Esophagus muscularis mucosa (tissue), 4 donors: ENCODE data around the gene THAP12. TPM values are rescaled to one million over a fixed set of nuclear protein-coding genes. Genes with fewer than 3 reads are reported as not detected.

ENCODE experiments used
- DNase-seq: peaks from one replicate; pipeline ENCODE4 v3.0.0-alpha.2; 2017; ENCODE audit errors: extremely low spot score
- H3K27ac ChIP-seq, 4 donors: fragments of 200-600 bp; sonication (generic); replicated peaks in 1 of 4; 1 replicate in 3 of 4; 2 replicates in 1 of 4; pipeline ENCODE4 v1.5.1; 2016 to 2019; ENCODE audit warnings: mild to moderate bottlenecking in 1 of 4
- H3K27me3 ChIP-seq, 4 donors: fragments of 200-600 bp; sonication (generic); one replicate each; pipeline versions ENCODE4 v1.5.1 to v1.6.0; 2016 to 2019
- H3K36me3 ChIP-seq, 4 donors: fragments of 200-600 bp; sonication (generic); one replicate each; pipeline ENCODE4 v1.5.1; 2016 to 2019
- H3K4me1 ChIP-seq, 4 donors: fragments of 200-600 bp; sonication (generic); one replicate each; pipeline ENCODE4 v1.5.1; 2016 to 2019
- H3K4me3 ChIP-seq, 4 donors: fragments of 200-600 bp; sonication (generic); 1 replicate in 2 of 4; 2 replicates in 2 of 4; pipeline ENCODE4 v1.5.1; 2016 to 2019; ENCODE audit warnings: mild to moderate bottlenecking in 4 of 4, moderate library complexity in 1 of 4
- H3K9me3 ChIP-seq, 4 donors: fragments of 200-600 bp; sonication (generic); 1 replicate in 3 of 4; 2 replicates in 1 of 4; pipeline ENCODE4 v1.5.1; 2016 to 2019
- EP300 ChIP-seq: sonication (generic); formaldehyde crosslinking; IDR thresholded peaks from one replicate; pipeline ENCODE4 v1.6.1; 2017; ENCODE audit warnings: antibody characterized with exemption
- POLR2A ChIP-seq: fragments of 450-650 bp; IDR thresholded peaks from one replicate; pipeline ENCODE4 v1.6.1; 2017; ENCODE audit warnings: antibody characterized with exemption, moderate library complexity, mild to moderate bottlenecking, low read depth
- POLR2AphosphoS5 ChIP-seq, 2 donors: sonication (generic); formaldehyde crosslinking; IDR thresholded peaks; one replicate each; pipeline ENCODE4 v1.6.1; 2017; ENCODE audit warnings: antibody characterized with exemption in 2 of 2
- WGBS: methylation state at CpG from one replicate; pipeline ENCODE4 v1.1.5; 2018; 5-methylcytosine and 5-hydroxymethylcytosine counted together
- intact Hi-C: fragments of 100-400 bp; cut with DNase I; formaldehyde crosslinking; loops from one replicate; pipeline ENCODE4 v1.15.1; 2023
- total RNA-seq, 4 donors: library from RNA; depleted of rRNA; stranded (reverse); fragments of >200 nt; gene quantifications; one replicate each; pipeline versions ENCODE4 v1.1.0 to v1.2.1, GENCODE V29; 2016
- TF ChIP-seq, protein P1 (sequence below), 3 experiments: fragments of 200-600 bp in 2 of 3; fragments of 450-650 bp in 1 of 3; sonication (generic) in 2 of 3; IDR thresholded peaks; one replicate each; pipeline ENCODE4 v1.5.1; 2017 to 2019; ENCODE audit warnings: antibody characterized with exemption in 3 of 3, mild to moderate bottlenecking in 2 of 3, moderate library complexity in 1 of 3

THAP12 gene
- total RNA-seq, 4 donors from 2014 or later, result 20.7 to 28.8 (median 27.0) TPM

- Histone ChIP-seq H3K27ac (no peak overlapping the region), H3K36me3 (peaks cover 4 to 32% (median 18%) of the 10 kb centered on the region in 4 donors), H3K27me3 (no peaks in the 10 kb centered on the region), H3K4me1 (peaks cover 0 to 18% (median 14%) of the 10 kb centered on the region in 4 donors), H3K9me3 (no peaks in the 10 kb centered on the region), H3K4me3 (no peak overlapping the region)
- intact Hi-C loops, result no loop called here
- no peak for TF ChIP-seq POLR2AphosphoS5 (IDR thresholded peaks at IDR 0.05)
- TF ChIP-seq, protein P1, sequence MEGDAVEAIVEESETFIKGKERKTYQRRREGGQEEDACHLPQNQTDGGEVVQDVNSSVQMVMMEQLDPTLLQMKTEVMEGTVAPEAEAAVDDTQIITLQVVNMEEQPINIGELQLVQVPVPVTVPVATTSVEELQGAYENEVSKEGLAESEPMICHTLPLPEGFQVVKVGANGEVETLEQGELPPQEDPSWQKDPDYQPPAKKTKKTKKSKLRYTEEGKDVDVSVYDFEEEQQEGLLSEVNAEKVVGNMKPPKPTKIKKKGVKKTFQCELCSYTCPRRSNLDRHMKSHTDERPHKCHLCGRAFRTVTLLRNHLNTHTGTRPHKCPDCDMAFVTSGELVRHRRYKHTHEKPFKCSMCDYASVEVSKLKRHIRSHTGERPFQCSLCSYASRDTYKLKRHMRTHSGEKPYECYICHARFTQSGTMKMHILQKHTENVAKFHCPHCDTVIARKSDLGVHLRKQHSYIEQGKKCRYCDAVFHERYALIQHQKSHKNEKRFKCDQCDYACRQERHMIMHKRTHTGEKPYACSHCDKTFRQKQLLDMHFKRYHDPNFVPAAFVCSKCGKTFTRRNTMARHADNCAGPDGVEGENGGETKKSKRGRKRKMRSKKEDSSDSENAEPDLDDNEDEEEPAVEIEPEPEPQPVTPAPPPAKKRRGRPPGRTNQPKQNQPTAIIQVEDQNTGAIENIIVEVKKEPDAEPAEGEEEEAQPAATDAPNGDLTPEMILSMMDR (IDR thresholded peaks at IDR 0.05), result no peak
- no peak for TF ChIP-seq POLR2A
- TF ChIP-seq EP300, result no peak
- no peak for DNase-seq
These were observed 19.6 kb downstream of the THAP12 start for GRCh38 chr11:76361374-76361773.

DNA sequence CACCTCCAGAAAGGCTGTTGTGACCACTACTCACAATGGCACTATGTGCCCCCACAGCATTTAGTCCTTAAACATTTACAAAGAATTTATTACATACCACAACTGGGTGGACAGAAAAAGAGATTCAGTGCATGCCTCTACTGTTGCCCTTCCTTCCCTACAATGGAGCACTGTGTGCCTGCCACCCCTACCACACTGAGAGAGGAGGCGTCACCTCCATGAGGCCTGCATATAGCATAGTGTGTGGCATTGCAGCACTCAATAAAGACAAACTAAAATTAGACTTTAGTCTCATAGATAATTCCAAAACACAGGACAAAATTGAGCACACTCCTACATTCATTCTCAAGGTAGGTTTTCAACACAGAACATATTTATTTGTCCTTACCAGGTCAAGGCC is 25.8 kb downstream of the THAP12 start:
- TF ChIP-seq, protein P1 (IDR thresholded peaks at IDR 0.05), result no peak
- TF ChIP-seq POLR2A (no peak), POLR2AphosphoS5 (IDR thresholded peaks at IDR 0.05) (no peak), EP300 (no peak)

DNA sequence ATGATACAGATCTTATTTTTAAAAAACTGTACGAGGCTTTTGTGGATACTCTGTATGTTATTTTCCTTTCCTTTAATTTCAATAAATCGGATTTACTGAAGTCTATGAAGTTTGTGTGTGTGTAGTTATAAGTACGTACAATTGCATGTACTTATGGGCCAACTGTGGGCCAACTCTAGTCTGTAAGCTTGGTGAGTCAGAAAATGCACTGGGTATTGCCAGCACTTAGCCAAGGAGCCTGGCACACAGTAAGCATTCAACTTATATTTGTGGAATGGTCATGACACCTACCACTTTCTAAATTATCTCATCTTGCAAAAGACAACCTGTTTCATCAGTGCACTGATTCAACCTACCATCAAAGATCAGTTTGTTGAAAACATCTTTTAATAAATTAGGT is 32.6 kb downstream of the THAP12 start:
- H3K36me3 ChIP-seq, result peaks cover 4 to 43% (median 24%) of the 10 kb centered on the region in 4 donors
- H3K27ac ChIP-seq, result no peak overlapping the region
- intact Hi-C loops, result no loop called here
- no peak for DNase-seq
- no peaks in the 10 kb centered on the region for H3K9me3 ChIP-seq
- TF ChIP-seq POLR2AphosphoS5 (IDR thresholded peaks at IDR 0.05), result no peak
- TF ChIP-seq, protein P1 (IDR thresholded peaks at IDR 0.05), result no peak
- no peak for TF ChIP-seq POLR2A
- no peak for TF ChIP-seq EP300
- no peaks in the 10 kb centered on the region for H3K27me3 ChIP-seq
- WGBS, result 92% methylated on average over 3 of the region's 3 CpGs
- H3K4me1 ChIP-seq, result no peaks in the 10 kb centered on the region
- no peak overlapping the region for H3K4me3 ChIP-seq

More for the DNA sequence above, 25.8 kb downstream of the THAP12 start:
- DNase-seq, result no peak
- Histone ChIP-seq H3K4me3 (no peak overlapping the region), H3K9me3 (no peaks in the 10 kb centered on the region), H3K4me1 (no peaks in the 10 kb centered on the region), H3K36me3 (peaks cover 16 to 85% (median 59%) of the 10 kb centered on the region in 4 donors), H3K27ac (no peak overlapping the region), H3K27me3 (no peaks in the 10 kb centered on the region)
- WGBS, result 91% methylated on average over 1 of the region's 1 CpG
- intact Hi-C loops, result no loop called here

- no peak overlapping the region for H3K27ac ChIP-seq
- H3K4me1 ChIP-seq, result no peaks in the 10 kb centered on the region
- WGBS, result 68% methylated on average over 2 of the region's 2 CpGs
- no peak overlapping the region for H3K4me3 ChIP-seq
- H3K9me3 ChIP-seq, result no peaks in the 10 kb centered on the region
- TF ChIP-seq, protein P1 (IDR thresholded peaks at IDR 0.05), result no peak
- no peak for TF ChIP-seq POLR2A
- TF ChIP-seq EP300, result no peak
- TF ChIP-seq POLR2AphosphoS5 (IDR thresholded peaks at IDR 0.05), result no peak
- no peaks in the 10 kb centered on the region for H3K27me3 ChIP-seq
- H3K36me3 ChIP-seq, result peaks cover 4 to 36% (median 20%) of the 10 kb centered on the region in 4 donors
- intact Hi-C loops, result no loop called here
- no peak for DNase-seq
These were observed 33.5 kb downstream of the THAP12 start for GRCh38 chr11:76347466-76347865.

- H3K27ac ChIP-seq, result peak overlapping the region; percentile 7 to 57 (median 44)
- H3K4me1 ChIP-seq, result peaks cover 3 to 17% (median 6%) of the 10 kb centered on the region in 4 donors
- peaks cover 0 to 6% (median 0%) of the 10 kb centered on the region in 4 donors for H3K9me3 ChIP-seq
- no peaks in the 10 kb centered on the region for H3K27me3 ChIP-seq
- H3K36me3 ChIP-seq, result no peaks in the 10 kb centered on the region
- TF ChIP-seq POLR2AphosphoS5 (IDR thresholded peaks at IDR 0.05) (peak; percentile 30 to 31), POLR2A (no peak)
- TF ChIP-seq, protein P1 (IDR thresholded peaks at IDR 0.05), result no peak
- 51% methylated on average over 6 of the region's 6 CpGs for WGBS
- H3K4me3 ChIP-seq, result no peak overlapping the region
- intact Hi-C loops, result no loop called here
- no peak for DNase-seq
These were observed 41.7 kb downstream of the THAP12 start for GRCh38 chr11:76339221-76339620.
